Measurements from ENCODE around the gene PAX2. TPM values are rescaled to one million over a fixed set of nuclear protein-coding genes. Genes with fewer than 3 reads are reported as not detected.

Gene PAX2
- total RNA-seq, 2 donors from 2014 or later, result 0.93 to 0.99 TPM

GRCh38 chr10:100837300-100837699, 91.9 kb downstream of the PAX2 start:
- H3K27me3 ChIP-seq (ENCODE audit: control insufficient read depth, insufficient read depth, low read length, poor library complexity, severe bottlenecking), result peaks cover 94% of the 10 kb centered on the region
- Mint-ChIP-seq H3K9me3 (peaks cover 2% of the 10 kb centered on the region), H3K27me3 (ENCODE audit: insufficient read depth) (peaks cover 11% of the 10 kb centered on the region), H3K4me3 (no peak overlapping the region), H3K36me3 (ENCODE audit: low read depth) (no peaks in the 10 kb centered on the region), H3K27ac (no peak overlapping the region), H3K4me1 (no peaks in the 10 kb centered on the region)
- no peak overlapping the region for H3K9ac ChIP-seq (ENCODE audit: extremely low read depth, low read length, poor library complexity, severe bottlenecking)
- H3K9me3 ChIP-seq (ENCODE audit: control insufficient read depth, low read length), result no peaks in the 10 kb centered on the region
- no peak for DNase-seq
- H3K36me3 ChIP-seq (ENCODE audit: control insufficient read depth, insufficient read depth, low read length), result no peaks in the 10 kb centered on the region
- WGBS, 2 experiments (ENCODE audit: insufficient coverage in 1 of 2, insufficient read length in 1 of 2), result 54 to 67% methylated on average over 3 of the region's 3 CpGs
- H3K4me1 ChIP-seq (ENCODE audit: control insufficient read depth, insufficient read depth, low read length), result no peaks in the 10 kb centered on the region
- TF ChIP-seq, protein P1, sequence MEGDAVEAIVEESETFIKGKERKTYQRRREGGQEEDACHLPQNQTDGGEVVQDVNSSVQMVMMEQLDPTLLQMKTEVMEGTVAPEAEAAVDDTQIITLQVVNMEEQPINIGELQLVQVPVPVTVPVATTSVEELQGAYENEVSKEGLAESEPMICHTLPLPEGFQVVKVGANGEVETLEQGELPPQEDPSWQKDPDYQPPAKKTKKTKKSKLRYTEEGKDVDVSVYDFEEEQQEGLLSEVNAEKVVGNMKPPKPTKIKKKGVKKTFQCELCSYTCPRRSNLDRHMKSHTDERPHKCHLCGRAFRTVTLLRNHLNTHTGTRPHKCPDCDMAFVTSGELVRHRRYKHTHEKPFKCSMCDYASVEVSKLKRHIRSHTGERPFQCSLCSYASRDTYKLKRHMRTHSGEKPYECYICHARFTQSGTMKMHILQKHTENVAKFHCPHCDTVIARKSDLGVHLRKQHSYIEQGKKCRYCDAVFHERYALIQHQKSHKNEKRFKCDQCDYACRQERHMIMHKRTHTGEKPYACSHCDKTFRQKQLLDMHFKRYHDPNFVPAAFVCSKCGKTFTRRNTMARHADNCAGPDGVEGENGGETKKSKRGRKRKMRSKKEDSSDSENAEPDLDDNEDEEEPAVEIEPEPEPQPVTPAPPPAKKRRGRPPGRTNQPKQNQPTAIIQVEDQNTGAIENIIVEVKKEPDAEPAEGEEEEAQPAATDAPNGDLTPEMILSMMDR (conservative IDR thresholded peaks at IDR 0.05), result no peak
- H3K4me3 ChIP-seq (ENCODE audit: low read length), result no peak overlapping the region
- H3K27ac ChIP-seq (ENCODE audit: low read depth, low read length), result no peak overlapping the region

DNA sequence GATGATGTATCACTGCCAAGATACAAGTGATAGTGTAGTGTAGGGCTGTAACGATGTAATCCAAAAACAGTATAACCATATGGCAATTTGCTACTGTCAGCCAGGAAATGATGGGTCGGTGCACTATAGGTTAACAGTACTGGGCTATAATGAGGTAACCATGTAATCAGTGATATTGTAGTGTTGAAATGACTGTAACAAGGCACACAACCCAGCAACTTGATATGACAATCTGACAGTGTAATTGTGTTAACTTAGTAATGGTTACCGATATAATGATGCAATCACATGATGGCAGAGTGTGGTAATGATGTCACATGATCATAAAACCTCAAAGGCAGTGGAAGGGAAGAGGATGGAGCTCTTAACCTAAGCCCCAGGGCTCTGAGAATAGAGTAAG, 93.6 kb downstream of the PAX2 start:
- Histone ChIP-seq H3K36me3 (ENCODE audit: control insufficient read depth, insufficient read depth, low read length) (no peaks in the 10 kb centered on the region), H3K27ac (ENCODE audit: low read depth, low read length) (no peak overlapping the region), H3K4me3 (ENCODE audit: low read length) (no peak overlapping the region), H3K4me1 (ENCODE audit: control insufficient read depth, insufficient read depth, low read length) (no peaks in the 10 kb centered on the region), H3K27me3 (ENCODE audit: control insufficient read depth, insufficient read depth, low read length, poor library complexity, severe bottlenecking) (peaks cover 94% of the 10 kb centered on the region), H3K9me3 (ENCODE audit: control insufficient read depth, low read length) (no peaks in the 10 kb centered on the region), H3K9ac (ENCODE audit: extremely low read depth, low read length, poor library complexity, severe bottlenecking) (no peak overlapping the region)
- Mint-ChIP-seq H3K36me3 (ENCODE audit: low read depth) (no peaks in the 10 kb centered on the region), H3K4me1 (no peaks in the 10 kb centered on the region), H3K4me3 (no peak overlapping the region), H3K27me3 (ENCODE audit: insufficient read depth) (peaks cover 25% of the 10 kb centered on the region), H3K27ac (no peak overlapping the region), H3K9me3 (peaks cover 2% of the 10 kb centered on the region)
- no peak for DNase-seq
- TF ChIP-seq, protein P1 (conservative IDR thresholded peaks at IDR 0.05), result no peak
- WGBS, 2 experiments (ENCODE audit: insufficient coverage in 1 of 2, insufficient read length in 1 of 2), result 90 to 95% methylated on average over 3 of the region's 3 CpGs

- no peak overlapping the region for H3K4me3 Mint-ChIP-seq
These were observed 96.1 kb downstream of the PAX2 start for GRCh38 chr10:100841528-100841927.

More at GRCh38 chr10:100841528-100841927, 96.1 kb downstream of the PAX2 start:
- no peak overlapping the region for H3K4me3 ChIP-seq (ENCODE audit: low read length)
- Mint-ChIP-seq H3K9me3 (peaks cover 2% of the 10 kb centered on the region), H3K27ac (no peak overlapping the region), H3K4me1 (no peaks in the 10 kb centered on the region), H3K36me3 (ENCODE audit: low read depth) (no peaks in the 10 kb centered on the region), H3K27me3 (ENCODE audit: insufficient read depth) (peaks cover 38% of the 10 kb centered on the region)
- peaks cover 88% of the 10 kb centered on the region for H3K27me3 ChIP-seq (ENCODE audit: control insufficient read depth, insufficient read depth, low read length, poor library complexity, severe bottlenecking)
- H3K36me3 ChIP-seq (ENCODE audit: control insufficient read depth, insufficient read depth, low read length), result no peaks in the 10 kb centered on the region
- H3K9me3 ChIP-seq (ENCODE audit: control insufficient read depth, low read length), result no peaks in the 10 kb centered on the region
- DNase-seq, result no peak
- no peak overlapping the region for H3K9ac ChIP-seq (ENCODE audit: extremely low read depth, low read length, poor library complexity, severe bottlenecking)
- H3K4me1 ChIP-seq (ENCODE audit: control insufficient read depth, insufficient read depth, low read length), result no peaks in the 10 kb centered on the region
- H3K27ac ChIP-seq (ENCODE audit: low read depth, low read length), result no peak overlapping the region
- 96% methylated on average over 2 of the region's 3 CpGs; no CpG with 5 or more reads in 1 of the 2 experiments for WGBS, 2 experiments (ENCODE audit: insufficient coverage in 1 of 2, insufficient read length in 1 of 2)
- TF ChIP-seq, protein P1 (conservative IDR thresholded peaks at IDR 0.05), result no peak

Measured in endodermal cell (in vitro differentiated cells).